PC-3 (cell line): ENCODE measurements around the gene ADPRHL1.

Experiments used
- CTCF ChIP-seq: fragments of 300-600 bp; sonication (generic); conservative IDR thresholded peaks from 2 replicates; pipeline ENCODE4 v1.5.1; 2017; ENCODE audit warnings: antibody characterized with exemption, low read depth, mild to moderate bottlenecking, low read length
- EZH2 ChIP-seq: fragments of 300-600 bp; sonication (generic); IDR thresholded peaks from one replicate; pipeline ENCODE4 v1.6.1; 2017; ENCODE audit warnings: antibody characterized with exemption, mild to moderate bottlenecking, low read length; ENCODE audit not compliant: unreplicated experiment

- TF ChIP-seq CTCF = no peak
- no peak for TF ChIP-seq EZH2
Measured at GRCh38 chr13:113402471-113403254, 50.6 kb downstream of the ADPRHL1 start.
